WTC11 (cell line): Measurements from ENCODE around the gene DRGX. TPM values are rescaled to one million over a fixed set of nuclear protein-coding genes. Genes with fewer than 3 reads are reported as not detected.

ENCODE experiments used
- ATAC-seq: fragments of 200-7000 bp; cut with Tn5 transposase; 2 replicates; pipeline ENCODE4 v1.10.0; 2021; ENCODE audit warnings: mild to moderate bottlenecking, moderate library complexity
- CTCF ChIA-PET: fragments of 300-600 bp; sonication (Branson Sonifier 250); formaldehyde crosslinking; loops from one replicate; lab custom pipeline; 2021; ENCODE audit warnings: antibody characterized with exemption; lab: Charles Lee
- POLR2A ChIA-PET: fragments of 350-600 bp; sonication (Branson Sonifier 250); formaldehyde crosslinking; loops from one replicate; lab custom pipeline; 2021; ENCODE audit warnings: antibody characterized with exemption; lab: Charles Lee
- DNase-seq: peaks from one replicate; pipeline ENCODE4 v3.0.0; 2021; ENCODE audit warnings: low spot score
- H3K27ac Mint-ChIP-seq: 2 replicates; pipeline ENCODE4 v1.8.0; 2021; ENCODE audit warnings: mixed read lengths
- H3K27me3 Mint-ChIP-seq: 2 replicates; pipeline ENCODE4 v1.8.0; 2021; ENCODE audit warnings: low read depth, mild to moderate bottlenecking, moderate library complexity, mixed read lengths
- H3K36me3 Mint-ChIP-seq: 2 replicates; pipeline ENCODE4 v1.8.0; 2021; ENCODE audit warnings: mixed read lengths
- H3K4me1 Mint-ChIP-seq: 2 replicates; pipeline ENCODE4 v1.8.0; 2022; ENCODE audit warnings: mixed read lengths
- H3K4me3 Mint-ChIP-seq: 2 replicates; pipeline ENCODE4 v1.8.0; 2021; ENCODE audit warnings: mild to moderate bottlenecking, moderate library complexity, mixed read lengths
- H3K9me3 Mint-ChIP-seq: 2 replicates; pipeline ENCODE4 v1.8.0; 2021; ENCODE audit warnings: mixed read lengths
- ATF1 ChIP-seq: sonication (generic); formaldehyde crosslinking; IDR thresholded peaks from 2 replicates; pipeline ENCODE4 v1.8.1; 2023; ENCODE audit warnings: mild to moderate bottlenecking, moderate library complexity, missing genetic modification reagents
- EMX1 ChIP-seq: fragments of 250-450 bp; sonication (Bioruptor Pico); IDR thresholded peaks from 2 replicates; pipeline ENCODE4 v1.8.0; 2021; ENCODE audit warnings: mild to moderate bottlenecking
- ETV6 ChIP-seq: sonication (generic); formaldehyde crosslinking; IDR thresholded peaks from 2 replicates; pipeline ENCODE4 v1.8.1; 2022; ENCODE audit warnings: mild to moderate bottlenecking, missing genetic modification reagents
- FOXK1 ChIP-seq: sonication (generic); formaldehyde crosslinking; IDR thresholded peaks from 2 replicates; pipeline ENCODE4 v1.8.0; 2022; ENCODE audit warnings: mild to moderate bottlenecking, moderate library complexity, missing genetic modification reagents
- FOXP1 ChIP-seq: sonication (generic); formaldehyde crosslinking; IDR thresholded peaks from 2 replicates; pipeline ENCODE4 v1.8.0; 2022; ENCODE audit warnings: missing genetic modification reagents, mild to moderate bottlenecking, moderate library complexity, borderline replicate concordance
- GABPB1 ChIP-seq: sonication (generic); formaldehyde crosslinking; IDR thresholded peaks from 2 replicates; pipeline ENCODE4 v1.8.1; 2023; ENCODE audit warnings: mild to moderate bottlenecking, missing genetic modification reagents
- HMGA2 ChIP-seq: fragments of 250-450 bp; sonication (Bioruptor Pico); IDR thresholded peaks from 2 replicates; pipeline ENCODE4 v1.4.0; 2021; ENCODE audit warnings: mild to moderate bottlenecking, moderate library complexity
- KAT7 ChIP-seq: sonication (generic); formaldehyde crosslinking; IDR thresholded peaks from 2 replicates; pipeline ENCODE4 v1.8.1; 2023; ENCODE audit warnings: missing genetic modification reagents, mild to moderate bottlenecking, borderline replicate concordance
- MYBL2 ChIP-seq: sonication (generic); formaldehyde crosslinking; IDR thresholded peaks from 2 replicates; pipeline ENCODE4 v1.8.1; 2023; ENCODE audit warnings: mild to moderate bottlenecking, moderate library complexity, missing genetic modification reagents
- NFATC4 ChIP-seq: fragments of 250-450 bp; sonication (Bioruptor Pico); IDR thresholded peaks from 2 replicates; pipeline ENCODE4 v1.9.0; 2021; ENCODE audit warnings: mild to moderate bottlenecking
- SMAD3 ChIP-seq: sonication (generic); formaldehyde crosslinking; IDR thresholded peaks from 2 replicates; pipeline ENCODE4 v1.8.0; 2022; ENCODE audit warnings: missing genetic modification reagents, mild to moderate bottlenecking, borderline replicate concordance
- SMAD4 ChIP-seq: sonication (generic); formaldehyde crosslinking; IDR thresholded peaks from 2 replicates; pipeline ENCODE4 v1.8.0; 2022; ENCODE audit warnings: mild to moderate bottlenecking, missing genetic modification reagents
- SP1 ChIP-seq: sonication (generic); formaldehyde crosslinking; conservative IDR thresholded peaks from 2 replicates; pipeline ENCODE4 v1.8.1; 2022; ENCODE audit warnings: missing genetic modification reagents
- TCF7 ChIP-seq: sonication (generic); formaldehyde crosslinking; IDR thresholded peaks from 2 replicates; pipeline ENCODE4 v1.8.0; 2022; ENCODE audit warnings: mild to moderate bottlenecking, low read depth, missing genetic modification reagents, moderate library complexity
- TEAD1 ChIP-seq: sonication (generic); formaldehyde crosslinking; IDR thresholded peaks from 2 replicates; pipeline ENCODE4 v1.8.0; 2022; ENCODE audit warnings: mild to moderate bottlenecking, missing genetic modification reagents
- TEAD4 ChIP-seq: sonication (generic); formaldehyde crosslinking; IDR thresholded peaks from 2 replicates; pipeline ENCODE4 v1.8.0; 2022; ENCODE audit warnings: mild to moderate bottlenecking, missing genetic modification reagents
- ZBTB21 ChIP-seq: sonication (generic); formaldehyde crosslinking; IDR thresholded peaks from 2 replicates; pipeline ENCODE4 v1.8.1; 2023; ENCODE audit warnings: mild to moderate bottlenecking, missing genetic modification reagents, borderline replicate concordance
- ZNF121 ChIP-seq: sonication (generic); formaldehyde crosslinking; IDR thresholded peaks from 2 replicates; pipeline ENCODE4 v1.8.0; 2023; ENCODE audit warnings: missing genetic modification reagents
- ZNF263 ChIP-seq: sonication (generic); formaldehyde crosslinking; IDR thresholded peaks from 2 replicates; pipeline ENCODE4 v1.8.1; 2022; ENCODE audit warnings: low read depth, mild to moderate bottlenecking, moderate library complexity, missing genetic modification reagents
- ZNF416 ChIP-seq: fragments of 250-450 bp; sonication (Bioruptor Pico); IDR thresholded peaks from 2 replicates; pipeline ENCODE4 v1.9.0; 2021; ENCODE audit warnings: mild to moderate bottlenecking, inconsistent platforms
- ZNF423 ChIP-seq: fragments of 250-450 bp; sonication (Bioruptor Pico); IDR thresholded peaks from 2 replicates; pipeline ENCODE4 v2.1.2; 2022; ENCODE audit warnings: mild to moderate bottlenecking, moderate library complexity
- total RNA-seq: library from RNA; stranded (reverse); gene quantifications from 3 replicates; pipeline ENCODE4 v1.2.3, GENCODE V29; 2021
- TF ChIP-seq, protein P1 (sequence below): sonication (generic); formaldehyde crosslinking; IDR thresholded peaks from 2 replicates; pipeline ENCODE4 v1.8.0; 2022; ENCODE audit warnings: mild to moderate bottlenecking, missing genetic modification reagents
- TF ChIP-seq, protein P2 (sequence below): sonication (generic); formaldehyde crosslinking; IDR thresholded peaks from 2 replicates; pipeline ENCODE4 v1.8.0; 2022; ENCODE audit warnings: mild to moderate bottlenecking, missing genetic modification reagents
- TF ChIP-seq, protein P3 (sequence below): fragments of 250-450 bp; sonication (Bioruptor Pico); conservative IDR thresholded peaks from 2 replicates; pipeline ENCODE4 v1.9.0; 2021; ENCODE audit warnings: mild to moderate bottlenecking
- TF ChIP-seq, protein P4 (sequence below): sonication (generic); formaldehyde crosslinking; IDR thresholded peaks from 2 replicates; pipeline ENCODE4 v1.8.0; 2022; ENCODE audit warnings: missing genetic modification reagents
- TF ChIP-seq, protein P5 (sequence below): sonication (generic); formaldehyde crosslinking; IDR thresholded peaks from 2 replicates; pipeline ENCODE4 v1.8.0; 2022; ENCODE audit warnings: mild to moderate bottlenecking, missing genetic modification reagents
- TF ChIP-seq, protein P6 (sequence below): sonication (generic); formaldehyde crosslinking; IDR thresholded peaks from 2 replicates; pipeline ENCODE4 v1.8.1; 2022; ENCODE audit warnings: mild to moderate bottlenecking, moderate library complexity, missing genetic modification reagents

Gene DRGX
- total RNA-seq, 1 experiment from 2014 or later = not detected

DNA sequence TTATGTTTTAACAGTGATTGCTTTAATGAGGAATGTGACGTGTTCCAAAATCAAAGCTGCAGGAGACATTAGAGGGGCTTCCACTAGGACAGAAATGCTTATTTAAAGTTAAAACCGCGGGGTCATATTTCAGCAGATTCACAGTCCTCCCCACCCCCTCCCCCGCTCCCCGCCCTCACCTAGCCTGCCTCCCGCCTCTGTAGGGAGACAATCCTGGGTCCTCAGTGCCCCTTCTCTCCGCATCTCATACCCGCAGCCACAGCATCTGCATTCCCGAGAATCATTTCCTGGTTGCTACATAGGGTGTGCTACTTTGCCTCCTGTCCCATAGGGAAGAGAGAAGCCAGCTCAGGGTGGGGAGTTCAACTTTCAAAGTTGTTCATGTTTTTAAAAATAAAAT lies 3.1 kb upstream of the DRGX start:
- Mint-ChIP-seq H3K27ac (no peak overlapping the region), H3K36me3 (no peaks in the 10 kb centered on the region)

DNA sequence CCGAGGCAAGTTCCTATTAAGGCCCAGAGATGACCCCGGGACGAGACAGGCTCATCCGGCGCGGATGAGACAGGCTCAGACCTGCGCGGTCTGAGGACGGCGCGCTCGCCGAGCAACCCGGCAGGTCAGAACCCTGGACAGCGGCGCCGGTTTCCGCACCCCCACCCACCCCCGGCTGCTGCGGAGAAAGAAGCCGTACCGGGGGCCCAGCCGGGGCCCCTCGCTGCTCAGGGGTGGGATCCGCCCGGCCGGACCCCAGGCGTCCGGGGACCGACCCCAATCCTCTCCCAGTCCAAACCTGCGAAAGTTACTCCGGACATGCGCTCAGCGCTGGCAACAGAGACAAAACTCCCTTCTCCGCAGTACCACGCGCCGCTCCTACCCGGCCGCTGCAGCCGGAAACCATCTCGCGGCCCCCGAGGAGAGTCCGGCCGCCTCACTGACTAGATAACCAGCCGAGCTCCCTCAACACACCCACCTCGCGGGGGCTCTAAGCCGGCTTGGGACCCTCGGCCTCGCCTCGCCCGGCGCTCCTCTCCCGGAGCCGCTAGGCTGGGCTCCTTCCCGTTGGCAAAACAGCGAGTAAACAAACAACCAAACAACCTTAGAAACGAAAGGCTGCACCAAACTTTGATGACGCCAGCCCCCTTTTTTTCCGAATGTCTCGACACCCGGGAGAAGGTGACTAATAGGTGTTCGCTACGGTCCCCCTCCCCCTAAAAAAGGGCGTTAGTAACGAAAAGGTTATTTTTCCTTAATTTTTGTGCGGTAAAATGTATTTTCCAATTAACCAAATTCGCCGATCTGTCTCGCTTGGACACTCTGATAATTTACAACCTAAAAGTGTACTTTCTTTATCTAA lies 2.3 kb upstream of the DRGX start:
- peaks cover 33% of the 10 kb centered on the region for H3K4me1 Mint-ChIP-seq
- H3K36me3 Mint-ChIP-seq = no peaks in the 10 kb centered on the region
- ATAC-seq (peak; percentile 73), DNase-seq (peak; percentile 78)
- H3K27ac Mint-ChIP-seq = no peak overlapping the region
- peak overlapping the region; percentile 75 for H3K4me3 Mint-ChIP-seq
- ChIA-PET POLR2A (no interaction called here), CTCF (interaction anchor here (0.9 to 4.3 kb wide), 5 partner anchors 10 to 742 kb away, joined by 3 to 58 read pairs (median 6); no protein-coding TSS in a partner anchor)
- peaks cover 99% of the 10 kb centered on the region for H3K27me3 Mint-ChIP-seq
- no peaks in the 10 kb centered on the region for H3K9me3 Mint-ChIP-seq
- TF ChIP-seq SMAD3 (CRISPR knock-in tag) (0 out of 2 replicates have a peak, but pooled peaks have one; percentile 7), FOXK1 (CRISPR knock-in tag) (no peak), MYBL2 (peak; percentile 47; the same call in 1 of the 2 replicates), NFATC4 (no peak), TEAD1 (peak; percentile 53; the same call in 1 of the 2 replicates), ETV6 (no peak), SMAD4 (CRISPR knock-in tag) (no peak), ZNF423 (CRISPR knock-in tag) (0 out of 2 replicates have a peak, but pooled peaks have one; percentile 31), ATF1 (no peak), ZNF263 (CRISPR knock-in tag) (0 out of 2 replicates have a peak, but pooled peaks have one; percentile 24), ZBTB21 (CRISPR knock-in tag) (0 out of 2 replicates have a peak, but pooled peaks have one; percentile 39), ZNF121 (CRISPR knock-in tag) (no peak), FOXP1 (CRISPR knock-in tag) (peak; percentile 64; the same call in 1 of the 2 replicates), HMGA2 (CRISPR knock-in tag) (no peak), TEAD4 (CRISPR knock-in tag) (0 out of 2 replicates have a peak, but pooled peaks have one; percentile 33), GABPB1 (no peak)
- TF ChIP-seq, protein P1, sequence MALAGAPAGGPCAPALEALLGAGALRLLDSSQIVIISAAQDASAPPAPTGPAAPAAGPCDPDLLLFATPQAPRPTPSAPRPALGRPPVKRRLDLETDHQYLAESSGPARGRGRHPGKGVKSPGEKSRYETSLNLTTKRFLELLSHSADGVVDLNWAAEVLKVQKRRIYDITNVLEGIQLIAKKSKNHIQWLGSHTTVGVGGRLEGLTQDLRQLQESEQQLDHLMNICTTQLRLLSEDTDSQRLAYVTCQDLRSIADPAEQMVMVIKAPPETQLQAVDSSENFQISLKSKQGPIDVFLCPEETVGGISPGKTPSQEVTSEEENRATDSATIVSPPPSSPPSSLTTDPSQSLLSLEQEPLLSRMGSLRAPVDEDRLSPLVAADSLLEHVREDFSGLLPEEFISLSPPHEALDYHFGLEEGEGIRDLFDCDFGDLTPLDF = 0 out of 2 replicates have a peak, but pooled peaks have one; percentile 11
- TF ChIP-seq, protein P2, sequence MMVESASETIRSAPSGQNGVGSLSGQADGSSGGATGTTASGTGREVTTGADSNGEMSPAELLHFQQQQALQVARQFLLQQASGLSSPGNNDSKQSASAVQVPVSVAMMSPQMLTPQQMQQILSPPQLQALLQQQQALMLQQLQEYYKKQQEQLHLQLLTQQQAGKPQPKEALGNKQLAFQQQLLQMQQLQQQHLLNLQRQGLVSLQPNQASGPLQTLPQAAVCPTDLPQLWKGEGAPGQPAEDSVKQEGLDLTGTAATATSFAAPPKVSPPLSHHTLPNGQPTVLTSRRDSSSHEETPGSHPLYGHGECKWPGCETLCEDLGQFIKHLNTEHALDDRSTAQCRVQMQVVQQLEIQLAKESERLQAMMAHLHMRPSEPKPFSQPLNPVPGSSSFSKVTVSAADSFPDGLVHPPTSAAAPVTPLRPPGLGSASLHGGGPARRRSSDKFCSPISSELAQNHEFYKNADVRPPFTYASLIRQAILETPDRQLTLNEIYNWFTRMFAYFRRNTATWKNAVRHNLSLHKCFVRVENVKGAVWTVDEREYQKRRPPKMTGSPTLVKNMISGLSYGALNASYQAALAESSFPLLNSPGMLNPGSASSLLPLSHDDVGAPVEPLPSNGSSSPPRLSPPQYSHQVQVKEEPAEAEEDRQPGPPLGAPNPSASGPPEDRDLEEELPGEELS (CRISPR knock-in tag) = peak; percentile 39; the same call in 1 of the 2 replicates
- TF ChIP-seq, protein P3, sequence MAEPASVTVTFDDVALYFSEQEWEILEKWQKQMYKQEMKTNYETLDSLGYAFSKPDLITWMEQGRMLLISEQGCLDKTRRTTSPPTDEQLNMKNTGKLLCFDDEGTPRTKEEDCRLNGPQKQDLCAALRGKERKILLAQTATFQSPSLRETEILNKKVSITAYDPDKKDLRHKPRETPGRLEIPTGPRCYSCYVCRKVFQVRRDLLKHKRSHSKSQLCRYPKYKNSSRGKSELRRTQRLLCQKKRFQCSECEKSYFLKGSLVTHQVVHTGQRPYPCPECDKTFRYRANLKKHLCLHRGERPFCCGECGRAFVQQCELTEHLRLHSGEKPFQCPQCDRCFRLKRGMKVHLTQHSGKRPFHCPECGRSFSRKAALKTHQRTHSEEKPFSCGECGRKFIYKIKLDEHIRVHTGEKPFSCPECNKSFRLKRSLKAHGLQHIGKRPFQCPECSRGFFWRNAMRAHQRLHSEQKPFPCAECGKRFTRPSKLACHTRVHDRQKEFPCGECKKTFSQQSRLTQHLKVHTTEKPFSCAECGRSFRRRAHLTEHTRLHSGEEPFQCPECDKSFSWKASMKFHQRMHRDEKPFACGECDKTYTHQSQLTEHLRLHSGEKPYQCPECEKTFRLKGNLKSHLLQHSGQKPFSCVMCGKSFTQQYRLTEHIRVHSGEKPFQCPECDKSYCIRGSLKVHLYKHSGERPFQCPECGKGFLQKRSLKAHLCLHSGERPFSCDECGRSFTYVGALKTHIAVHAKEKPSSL (CRISPR knock-in tag) = no peak
- TF ChIP-seq, protein P4, sequence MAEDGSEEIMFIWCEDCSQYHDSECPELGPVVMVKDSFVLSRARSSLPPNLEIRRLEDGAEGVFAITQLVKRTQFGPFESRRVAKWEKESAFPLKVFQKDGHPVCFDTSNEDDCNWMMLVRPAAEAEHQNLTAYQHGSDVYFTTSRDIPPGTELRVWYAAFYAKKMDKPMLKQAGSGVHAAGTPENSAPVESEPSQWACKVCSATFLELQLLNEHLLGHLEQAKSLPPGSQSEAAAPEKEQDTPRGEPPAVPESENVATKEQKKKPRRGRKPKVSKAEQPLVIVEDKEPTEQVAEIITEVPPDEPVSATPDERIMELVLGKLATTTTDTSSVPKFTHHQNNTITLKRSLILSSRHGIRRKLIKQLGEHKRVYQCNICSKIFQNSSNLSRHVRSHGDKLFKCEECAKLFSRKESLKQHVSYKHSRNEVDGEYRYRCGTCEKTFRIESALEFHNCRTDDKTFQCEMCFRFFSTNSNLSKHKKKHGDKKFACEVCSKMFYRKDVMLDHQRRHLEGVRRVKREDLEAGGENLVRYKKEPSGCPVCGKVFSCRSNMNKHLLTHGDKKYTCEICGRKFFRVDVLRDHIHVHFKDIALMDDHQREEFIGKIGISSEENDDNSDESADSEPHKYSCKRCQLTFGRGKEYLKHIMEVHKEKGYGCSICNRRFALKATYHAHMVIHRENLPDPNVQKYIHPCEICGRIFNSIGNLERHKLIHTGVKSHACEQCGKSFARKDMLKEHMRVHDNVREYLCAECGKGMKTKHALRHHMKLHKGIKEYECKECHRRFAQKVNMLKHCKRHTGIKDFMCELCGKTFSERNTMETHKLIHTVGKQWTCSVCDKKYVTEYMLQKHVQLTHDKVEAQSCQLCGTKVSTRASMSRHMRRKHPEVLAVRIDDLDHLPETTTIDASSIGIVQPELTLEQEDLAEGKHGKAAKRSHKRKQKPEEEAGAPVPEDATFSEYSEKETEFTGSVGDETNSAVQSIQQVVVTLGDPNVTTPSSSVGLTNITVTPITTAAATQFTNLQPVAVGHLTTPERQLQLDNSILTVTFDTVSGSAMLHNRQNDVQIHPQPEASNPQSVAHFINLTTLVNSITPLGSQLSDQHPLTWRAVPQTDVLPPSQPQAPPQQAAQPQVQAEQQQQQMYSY (CRISPR knock-in tag) = no peak
- TF ChIP-seq, protein P5, sequence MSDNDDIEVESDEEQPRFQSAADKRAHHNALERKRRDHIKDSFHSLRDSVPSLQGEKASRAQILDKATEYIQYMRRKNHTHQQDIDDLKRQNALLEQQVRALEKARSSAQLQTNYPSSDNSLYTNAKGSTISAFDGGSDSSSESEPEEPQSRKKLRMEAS (CRISPR knock-in tag) = peak; percentile 37; the same call in 1 of the 2 replicates
- TF ChIP-seq, protein P6, sequence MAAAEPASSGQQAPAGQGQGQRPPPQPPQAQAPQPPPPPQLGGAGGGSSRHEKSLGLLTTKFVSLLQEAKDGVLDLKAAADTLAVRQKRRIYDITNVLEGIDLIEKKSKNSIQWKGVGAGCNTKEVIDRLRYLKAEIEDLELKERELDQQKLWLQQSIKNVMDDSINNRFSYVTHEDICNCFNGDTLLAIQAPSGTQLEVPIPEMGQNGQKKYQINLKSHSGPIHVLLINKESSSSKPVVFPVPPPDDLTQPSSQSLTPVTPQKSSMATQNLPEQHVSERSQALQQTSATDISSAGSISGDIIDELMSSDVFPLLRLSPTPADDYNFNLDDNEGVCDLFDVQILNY (CRISPR knock-in tag) = 0 out of 2 replicates have a peak, but pooled peaks have one; percentile 25

More for the DNA sequence above, 3.1 kb upstream of the DRGX start:
- ChIA-PET CTCF (interaction anchor here (1.0 to 4.3 kb wide), 3 partner anchors 9 to 74 kb away, joined by 3 to 58 read pairs (median 3); no protein-coding TSS in a partner anchor), POLR2A (no interaction called here)
- Mint-ChIP-seq H3K4me3 (peak overlapping the region; percentile 75), H3K4me1 (peaks cover 37% of the 10 kb centered on the region), H3K9me3 (no peaks in the 10 kb centered on the region), H3K27me3 (peaks cover 99% of the 10 kb centered on the region)
- ATAC-seq = no peak
- DNase-seq = no peak
- no peak for TF ChIP-seq KAT7 (CRISPR knock-in tag)
- no peak for TF ChIP-seq EMX1 (CRISPR knock-in tag)
- TF ChIP-seq SP1 (CRISPR knock-in tag) = no peak
- no peak for TF ChIP-seq ZNF416 (CRISPR knock-in tag)
- no peak for TF ChIP-seq TCF7 (CRISPR knock-in tag)
